ENCODE results near the gene RNFT2.

- no peak for TF ChIP-seq CTCF (IDR thresholded peaks at IDR 0.05)
- TF ChIP-seq POLR2A (IDR thresholded peaks at IDR 0.05) = no peak
- TF ChIP-seq POLR2AphosphoS5 (IDR thresholded peaks at IDR 0.05) = no peak
Measured at GRCh38 chr12:116697716-116698115, 40.4 kb upstream of the RNFT2 start.

All from gastroesophageal sphincter (tissue), 3 donors.